Measurements from ENCODE around the gene TNNI2. TPM values are rescaled to one million over a fixed set of nuclear protein-coding genes. Genes with fewer than 3 reads are reported as not detected.

The TNNI2 gene
- total RNA-seq, 1 experiment from 2014 or later, result not detected

DNA sequence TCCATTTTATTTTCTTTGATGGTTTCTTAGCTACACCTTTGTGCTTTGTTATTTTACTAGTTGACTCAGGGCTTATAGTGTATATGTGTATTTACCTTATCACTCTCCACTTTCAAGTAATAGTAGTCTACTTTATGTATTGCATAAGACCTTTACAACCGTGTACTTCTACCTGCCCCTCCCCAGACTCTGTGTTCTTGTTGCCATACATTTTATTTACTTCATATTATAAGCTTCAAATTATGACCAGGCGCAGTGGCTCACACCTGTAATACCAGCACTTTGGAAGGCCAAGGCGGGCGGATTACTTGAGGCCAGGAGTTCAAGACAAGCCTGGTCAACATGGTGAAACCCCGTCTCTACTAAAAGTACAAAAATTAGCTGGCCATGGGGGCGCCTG is 46.9 kb upstream of the TNNI2 start:
- no peak overlapping the region for H3K4ac ChIP-seq (ENCODE audit: low read depth, low read length)
- H3K4me1 ChIP-seq (ENCODE audit: insufficient read depth, low read length), result no peaks in the 10 kb centered on the region
- no peak overlapping the region for H3K4me2 ChIP-seq (ENCODE audit: insufficient read depth, insufficient read length, low read length)
- no peak for DNase-seq
- no CpG with 5 or more reads among the region's 6 CpGs for WGBS (ENCODE audit: extremely low coverage, insufficient read length, low lambda C conversion rate)
- no peak overlapping the region for H2AFZ ChIP-seq (ENCODE audit: low read length)
- no peak overlapping the region for H4K5ac ChIP-seq (ENCODE audit: insufficient read length, low read depth, low read length)
- H2BK12ac ChIP-seq (ENCODE audit: insufficient read length, low read depth, low read length), result no peak overlapping the region
- H4K91ac ChIP-seq (ENCODE audit: insufficient read length, low read depth, low read length), result no peak overlapping the region
- no peaks in the 10 kb centered on the region for H3K23me2 ChIP-seq (ENCODE audit: insufficient read length, low read depth, low read length, poor library complexity, severe bottlenecking)
- H2BK120ac ChIP-seq (ENCODE audit: low read depth, low read length, poor library complexity, severe bottlenecking), result no peak overlapping the region
- H3K56ac ChIP-seq (ENCODE audit: insufficient read length, low read depth, low read length), result no peak overlapping the region
- H3K79me2 ChIP-seq (ENCODE audit: insufficient read depth, low read length), result no peaks in the 10 kb centered on the region
- H3K23ac ChIP-seq (ENCODE audit: insufficient read length, low read depth, low read length), result no peak overlapping the region
- Mint-ChIP-seq H3K9me3 (no peaks in the 10 kb centered on the region), H3K27ac (no peak overlapping the region), H3K27me3 (ENCODE audit: low read depth) (peaks cover 69% of the 10 kb centered on the region), H3K36me3 (ENCODE audit: insufficient read depth in 1 of 3, low read depth in 3 of 3) (no peaks in the 10 kb centered on the region), H3K4me3 (no peak overlapping the region), H3K4me1 (peaks cover 0 to 2% of the 10 kb centered on the region in 2 experiments; a peak in 1 of 4 replicates)
- no peaks in the 10 kb centered on the region for H3K27me3 ChIP-seq (ENCODE audit: insufficient read depth, low read length)
- H2AK5ac ChIP-seq (ENCODE audit: insufficient read length, low read length), result no peak overlapping the region
- H3K79me1 ChIP-seq (ENCODE audit: insufficient read depth, low read depth, low read length, poor library complexity, severe bottlenecking), result no peaks in the 10 kb centered on the region
- H2BK20ac ChIP-seq (ENCODE audit: low read depth, low read length, poor library complexity, severe bottlenecking), result no peak overlapping the region
- TF ChIP-seq, protein P1, sequence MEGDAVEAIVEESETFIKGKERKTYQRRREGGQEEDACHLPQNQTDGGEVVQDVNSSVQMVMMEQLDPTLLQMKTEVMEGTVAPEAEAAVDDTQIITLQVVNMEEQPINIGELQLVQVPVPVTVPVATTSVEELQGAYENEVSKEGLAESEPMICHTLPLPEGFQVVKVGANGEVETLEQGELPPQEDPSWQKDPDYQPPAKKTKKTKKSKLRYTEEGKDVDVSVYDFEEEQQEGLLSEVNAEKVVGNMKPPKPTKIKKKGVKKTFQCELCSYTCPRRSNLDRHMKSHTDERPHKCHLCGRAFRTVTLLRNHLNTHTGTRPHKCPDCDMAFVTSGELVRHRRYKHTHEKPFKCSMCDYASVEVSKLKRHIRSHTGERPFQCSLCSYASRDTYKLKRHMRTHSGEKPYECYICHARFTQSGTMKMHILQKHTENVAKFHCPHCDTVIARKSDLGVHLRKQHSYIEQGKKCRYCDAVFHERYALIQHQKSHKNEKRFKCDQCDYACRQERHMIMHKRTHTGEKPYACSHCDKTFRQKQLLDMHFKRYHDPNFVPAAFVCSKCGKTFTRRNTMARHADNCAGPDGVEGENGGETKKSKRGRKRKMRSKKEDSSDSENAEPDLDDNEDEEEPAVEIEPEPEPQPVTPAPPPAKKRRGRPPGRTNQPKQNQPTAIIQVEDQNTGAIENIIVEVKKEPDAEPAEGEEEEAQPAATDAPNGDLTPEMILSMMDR (conservative IDR thresholded peaks at IDR 0.05), result no peak
- H3K9me3 ChIP-seq (ENCODE audit: control insufficient read depth, low read depth, low read length), result no peaks in the 10 kb centered on the region
- H3K14ac ChIP-seq (ENCODE audit: insufficient read depth, low read length), result no peak overlapping the region
- H4K8ac ChIP-seq (replicated peaks; ENCODE audit: insufficient read length, low read depth, low read length), result no peak overlapping the region
- H2BK15ac ChIP-seq (ENCODE audit: low read depth, low read length), result no peak overlapping the region
- H3K27ac ChIP-seq (ENCODE audit: insufficient read length, low read depth, low read length), result no peak overlapping the region
- H3T11ph ChIP-seq (ENCODE audit: low read length), result no peak overlapping the region
- H3K9ac ChIP-seq (ENCODE audit: extremely low read depth, insufficient read length, low read length), result no peak overlapping the region
- H4K20me1 ChIP-seq (ENCODE audit: control insufficient read depth, insufficient read depth, insufficient read length), result no peaks in the 10 kb centered on the region
- H2BK5ac ChIP-seq (ENCODE audit: insufficient read length, low read length), result no peak overlapping the region
- H3K18ac ChIP-seq (ENCODE audit: insufficient read length, low read depth, low read length), result no peak overlapping the region

Data from H9 (cell line).